GM12872 (cell line): Measurements from ENCODE around the gene PGLYRP4.

Experiments
- CTCF ChIP-seq: IDR thresholded peaks from 3 replicates; pipeline ENCODE4 v1.5.1; 2011; ENCODE audit warnings: low read depth, mild to moderate bottlenecking, low read length, moderate library complexity; ENCODE audit not compliant: insufficient read depth

PGLYRP4 gene

GRCh38 chr1:153372571-153372970 is 23.9 kb upstream of the PGLYRP4 start:
- no peak for TF ChIP-seq CTCF

GRCh38 chr1:153371231-153371630 is 22.6 kb upstream of the PGLYRP4 start:
- no peak for TF ChIP-seq CTCF

- no peak for TF ChIP-seq CTCF
Measured at GRCh38 chr1:153370146-153370545, 21.5 kb upstream of the PGLYRP4 start.

GRCh38 chr1:153368495-153368894 is 19.9 kb upstream of the PGLYRP4 start:
- no peak for TF ChIP-seq CTCF

- TF ChIP-seq CTCF, result no peak
Measured at GRCh38 chr1:153367090-153367489, 18.4 kb upstream of the PGLYRP4 start.

- TF ChIP-seq CTCF, result no peak
Measured at GRCh38 chr1:153366261-153366660, 17.6 kb upstream of the PGLYRP4 start.

- TF ChIP-seq CTCF, result no peak
Measured at GRCh38 chr1:153365696-153366095, 17.1 kb upstream of the PGLYRP4 start.
